Measurements from ENCODE around the gene ACAP3. TPM values are rescaled to one million over a fixed set of nuclear protein-coding genes. Genes with fewer than 3 reads are reported as not detected.
"Not testable (repeated sequence)": the region's sequence is repeated elsewhere in the genome, so short reads cannot be mapped to it uniquely, and the experiment has no call there.

The ACAP3 gene
- total RNA-seq, 1 donor from 2014 or later, result 63.2 TPM

DNA sequence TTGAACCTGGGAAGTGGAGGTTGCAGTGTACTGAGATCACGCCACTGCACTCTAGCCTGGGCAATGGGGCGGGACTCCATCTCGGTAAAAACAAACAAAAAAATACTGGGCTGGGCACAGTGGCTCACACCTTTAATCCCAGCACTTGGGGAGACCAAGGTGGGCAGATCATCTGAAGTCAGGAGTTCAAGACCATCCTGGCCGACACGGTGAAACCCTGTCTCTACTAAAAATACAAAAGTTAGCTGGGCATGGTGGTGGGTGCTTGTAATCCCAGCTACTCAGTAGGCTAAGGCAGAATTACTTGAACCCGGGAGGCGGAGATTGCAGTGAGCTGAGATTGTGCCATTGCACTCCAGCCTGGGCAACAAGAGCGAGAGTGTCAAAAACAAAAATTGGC, 8.5 kb upstream of the ACAP3 start:
- FAIRE-seq; DNase-seq (ENCODE audit: low spot score in 2 of 2): not testable (repeated sequence)

DNA sequence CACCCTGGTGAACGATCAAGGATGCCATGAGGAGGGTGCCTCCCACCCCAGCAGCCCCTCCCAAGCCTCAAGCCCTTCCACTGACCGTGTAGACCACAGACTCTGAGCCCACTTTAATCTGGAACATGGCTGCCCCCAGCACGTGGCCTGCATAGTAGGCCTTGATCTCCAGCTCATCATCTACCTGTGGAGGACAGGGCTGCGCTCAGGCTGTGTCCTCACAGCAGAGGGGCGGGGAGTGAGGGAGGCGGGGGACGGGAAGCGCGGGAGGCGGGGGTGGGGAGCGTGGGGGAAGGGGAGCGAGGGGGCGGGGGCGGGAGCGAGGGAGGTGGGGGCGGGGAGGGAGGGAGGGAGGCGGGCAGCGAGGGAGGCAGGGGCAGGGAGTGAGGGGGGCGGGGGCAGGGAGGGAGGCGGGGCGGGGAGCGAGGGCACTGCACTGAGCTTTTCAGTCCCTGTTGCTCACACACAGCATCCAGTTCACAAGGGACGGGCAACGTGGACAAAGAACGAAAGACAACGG, 7.8 kb upstream of the ACAP3 start:
- no peak for FAIRE-seq
- no peak for DNase-seq (ENCODE audit: low spot score in 2 of 2)

DNA sequence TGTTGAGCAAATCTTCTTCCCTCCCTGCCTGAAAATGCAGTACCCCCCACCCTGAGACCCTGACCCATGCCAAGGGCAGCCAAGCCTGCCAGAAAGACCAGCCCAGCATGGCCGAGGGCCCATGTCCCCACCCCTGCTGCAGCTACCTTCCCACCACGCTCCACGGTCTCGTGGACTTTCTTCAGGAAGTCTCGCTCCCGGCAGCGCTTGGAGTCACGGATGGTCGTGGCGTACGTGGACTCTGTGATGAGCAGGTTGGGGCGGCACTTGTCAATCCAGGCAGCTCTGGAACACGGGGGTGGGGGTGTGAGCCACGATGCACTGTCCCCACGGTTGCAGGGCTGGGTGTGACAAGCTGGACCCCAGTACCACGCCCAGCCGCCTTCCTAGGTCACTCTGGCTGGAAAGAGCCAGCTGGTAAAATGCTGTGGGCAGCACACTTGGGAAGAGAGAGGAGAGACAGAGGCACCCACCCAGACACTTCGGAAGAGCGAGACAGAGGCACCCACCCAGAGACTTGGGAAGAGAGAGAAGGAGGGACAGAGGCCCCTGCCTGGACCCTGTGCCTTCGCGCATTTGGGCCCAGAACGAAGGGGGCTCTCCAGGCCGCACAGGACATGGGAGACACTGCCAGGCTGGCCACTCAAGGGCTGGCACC, 7.1 kb upstream of the ACAP3 start:
- DNase-seq (ENCODE audit: low spot score in 2 of 2), result no peak
- no peak for FAIRE-seq

DNA sequence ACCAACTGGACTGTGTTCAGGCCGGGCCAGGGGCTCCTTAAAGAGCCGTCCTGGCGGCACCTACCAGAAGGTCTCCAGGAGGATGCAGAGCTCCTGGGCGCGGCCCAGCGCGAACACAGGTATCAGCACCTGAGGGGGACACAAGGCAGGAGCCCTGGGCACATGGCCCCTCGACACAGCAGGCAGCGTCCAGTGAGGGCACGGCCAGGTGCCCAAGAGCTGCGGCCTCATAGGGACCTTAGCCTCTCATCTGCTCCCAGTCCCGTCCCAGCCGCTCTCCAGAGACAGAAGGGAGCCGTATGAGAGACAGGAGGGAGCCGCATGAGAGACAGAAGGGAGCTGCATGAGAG, 6.5 kb upstream of the ACAP3 start:
- DNase-seq (ENCODE audit: low spot score in 2 of 2), result no peak
- FAIRE-seq, result no peak

DNA sequence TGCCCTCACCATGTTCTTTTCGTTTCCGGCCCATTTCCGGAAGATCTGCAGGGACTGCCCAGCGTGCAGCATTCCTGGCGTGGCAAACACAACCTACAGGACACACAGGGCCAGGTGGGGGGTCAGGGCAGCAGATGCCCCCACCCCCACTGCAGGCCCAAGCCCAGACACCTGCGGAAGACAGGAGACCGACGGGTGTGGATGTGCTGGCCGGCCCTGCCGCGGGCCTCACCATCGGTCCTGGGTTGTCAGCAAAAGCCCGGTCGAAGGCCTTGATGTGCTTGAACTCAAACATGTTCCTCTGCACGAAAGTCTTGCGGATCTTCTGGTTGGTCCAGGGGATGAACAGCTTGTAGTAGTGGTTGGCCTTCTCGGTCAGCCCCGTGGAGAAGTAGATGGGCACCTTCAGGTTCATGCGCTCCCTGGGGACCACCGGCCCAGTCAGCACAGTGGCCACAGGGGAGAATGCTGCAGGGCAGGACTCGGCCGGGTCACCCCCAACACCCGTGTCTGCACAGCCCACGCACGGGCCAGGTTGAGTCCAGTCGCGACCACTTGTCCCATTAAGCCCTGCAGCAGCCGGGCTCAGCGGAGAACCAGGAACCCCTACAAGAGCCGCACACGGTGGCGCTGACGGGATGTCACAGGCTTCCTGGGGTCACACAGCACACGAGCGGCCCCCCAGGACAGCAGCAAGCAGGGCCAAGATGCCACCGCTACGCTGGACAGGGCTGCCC, 5.9 kb upstream of the ACAP3 start:
- FAIRE-seq, result no peak
- no peak for DNase-seq (ENCODE audit: low spot score in 2 of 2)

DNA sequence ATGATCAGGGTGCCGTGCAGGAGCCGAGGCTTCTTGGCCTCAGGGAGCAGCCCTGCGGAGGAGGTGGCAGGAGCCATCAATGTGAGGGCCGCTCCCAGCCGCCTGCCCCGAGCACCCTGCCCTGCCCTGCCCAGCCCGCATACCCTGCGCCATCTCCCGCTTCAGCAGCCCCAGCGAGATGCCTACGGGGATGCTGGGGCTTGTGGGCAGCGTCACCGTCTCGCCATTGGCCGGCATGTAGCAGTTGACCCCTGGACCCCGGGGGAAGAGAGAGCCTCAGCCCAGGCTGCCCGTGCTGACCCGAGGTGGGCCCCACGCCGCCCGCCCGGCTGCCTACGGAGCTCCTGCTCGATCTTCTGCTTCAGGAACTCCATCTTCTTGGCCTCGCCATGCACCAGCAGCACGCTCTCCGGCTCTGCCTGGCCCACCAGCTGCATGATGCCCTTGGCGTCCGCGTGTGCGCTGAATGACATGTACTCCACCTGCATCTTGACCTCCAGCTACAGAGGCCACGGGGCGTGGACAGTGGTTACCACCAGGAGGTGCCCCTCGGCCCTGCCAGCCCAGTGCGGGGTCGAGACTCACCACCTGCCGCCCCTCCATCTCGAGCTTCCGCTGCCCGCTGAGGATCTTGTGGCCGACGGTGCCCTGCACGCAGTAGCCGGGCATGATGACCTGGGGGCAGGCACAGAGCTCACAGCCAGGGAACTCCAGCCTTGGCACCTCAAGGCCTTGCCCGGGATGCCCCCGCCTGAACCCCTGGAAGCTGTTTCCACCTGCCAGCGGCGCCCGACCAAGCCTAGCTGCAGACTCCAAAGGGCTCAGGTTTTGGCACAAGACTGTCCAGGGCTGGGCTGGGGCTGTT, 5.0 kb upstream of the ACAP3 start:
- no peak for FAIRE-seq
- DNase-seq (ENCODE audit: low spot score in 2 of 2), result no peak

DNA sequence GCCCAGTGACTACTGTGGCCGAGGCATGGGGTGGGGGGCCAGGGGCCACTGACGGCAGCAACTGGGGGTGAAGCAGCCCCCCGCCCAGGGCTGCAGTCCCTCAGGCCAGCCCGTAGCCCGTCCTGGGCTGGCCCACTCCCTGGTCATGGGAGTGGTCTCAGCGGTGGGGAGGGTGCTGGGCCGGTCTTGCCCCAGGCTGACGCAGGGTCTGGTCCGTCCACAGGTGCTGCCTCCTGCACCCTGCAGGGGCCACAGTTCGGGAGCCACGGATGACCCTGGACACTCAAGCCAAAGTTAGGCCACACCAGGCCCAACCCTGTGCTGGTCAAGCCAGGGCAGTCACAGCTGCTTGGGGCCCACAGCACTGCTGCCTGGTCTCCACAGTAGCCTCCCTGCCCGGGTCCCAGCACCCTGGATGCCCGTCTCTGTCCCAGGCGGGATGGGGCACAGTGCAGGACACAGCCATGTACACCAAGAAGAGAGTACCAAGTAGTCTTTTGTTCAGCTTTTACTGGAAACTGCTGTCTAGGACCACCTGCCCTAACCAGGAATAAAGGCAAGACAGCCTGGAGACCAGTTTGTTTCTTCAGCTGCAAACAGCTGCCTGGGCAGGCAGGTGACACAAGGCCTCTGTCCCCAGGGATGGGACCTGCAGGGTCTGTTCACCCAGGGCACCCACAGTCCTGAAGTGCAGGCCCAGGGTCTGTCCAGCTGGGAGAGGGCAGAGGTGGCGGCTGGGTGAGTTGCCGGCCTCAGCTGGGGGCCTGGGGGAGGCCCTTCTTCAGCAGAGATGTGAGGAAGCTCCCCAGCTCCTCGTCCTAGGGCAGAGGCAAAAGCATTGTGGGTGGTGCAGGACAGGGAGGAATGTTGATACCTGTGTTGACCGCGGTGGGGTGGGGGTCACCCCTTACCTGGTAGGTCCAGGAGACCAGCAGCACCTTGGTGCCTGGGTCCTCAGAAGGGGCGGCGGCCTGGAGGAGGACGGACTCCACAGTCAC, 3.7 kb upstream of the ACAP3 start:
- no peak for DNase-seq (ENCODE audit: low spot score in 2 of 2)
- no peak for FAIRE-seq

DNA sequence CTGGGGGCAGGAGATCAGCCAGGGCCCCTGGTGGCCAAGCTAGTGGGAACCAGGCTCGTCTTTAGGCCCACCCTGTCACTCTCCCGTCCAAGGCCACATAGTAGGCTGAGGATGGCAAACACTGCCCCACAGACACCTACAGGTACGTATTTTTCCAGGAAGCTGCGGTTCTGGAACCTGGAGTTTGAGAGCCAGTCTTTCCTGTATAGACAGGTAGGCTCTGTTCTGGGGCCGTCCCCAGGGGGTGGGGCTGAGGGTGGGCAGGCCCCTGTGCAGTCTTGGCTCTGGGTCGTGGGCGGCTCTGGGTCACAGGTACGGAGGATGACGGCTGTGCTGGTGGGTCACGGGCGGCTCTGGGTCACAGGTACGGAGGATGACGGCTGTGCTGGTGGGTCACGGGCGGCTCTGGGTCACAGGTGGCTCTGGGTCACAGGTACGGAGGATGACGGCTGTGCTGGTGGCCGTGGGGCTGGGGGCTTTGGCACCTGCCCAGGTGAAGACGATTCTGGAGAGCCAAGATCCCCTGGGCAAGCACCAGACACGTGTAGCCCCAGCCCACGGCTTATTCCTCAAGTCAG, 2.8 kb upstream of the ACAP3 start:
- no peak for DNase-seq (ENCODE audit: low spot score in 2 of 2)
- no peak for FAIRE-seq

DNA sequence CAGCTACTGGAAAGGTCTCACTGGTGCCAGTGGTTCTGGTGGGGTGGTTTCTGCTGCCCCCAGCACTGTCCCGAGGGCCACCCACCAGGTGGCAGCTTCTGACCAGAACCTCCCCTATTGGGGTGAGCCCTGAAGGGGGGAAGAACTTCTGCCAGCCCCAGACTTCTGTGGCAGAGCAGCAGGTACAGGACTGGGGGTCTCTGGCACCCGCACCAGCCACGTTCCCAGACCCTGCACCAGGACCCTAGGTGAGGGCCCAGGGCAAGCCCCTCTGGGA, 2.3 kb upstream of the ACAP3 start:
- FAIRE-seq (no peak), DNase-seq (ENCODE audit: low spot score in 2 of 2) (no peak)

DNA sequence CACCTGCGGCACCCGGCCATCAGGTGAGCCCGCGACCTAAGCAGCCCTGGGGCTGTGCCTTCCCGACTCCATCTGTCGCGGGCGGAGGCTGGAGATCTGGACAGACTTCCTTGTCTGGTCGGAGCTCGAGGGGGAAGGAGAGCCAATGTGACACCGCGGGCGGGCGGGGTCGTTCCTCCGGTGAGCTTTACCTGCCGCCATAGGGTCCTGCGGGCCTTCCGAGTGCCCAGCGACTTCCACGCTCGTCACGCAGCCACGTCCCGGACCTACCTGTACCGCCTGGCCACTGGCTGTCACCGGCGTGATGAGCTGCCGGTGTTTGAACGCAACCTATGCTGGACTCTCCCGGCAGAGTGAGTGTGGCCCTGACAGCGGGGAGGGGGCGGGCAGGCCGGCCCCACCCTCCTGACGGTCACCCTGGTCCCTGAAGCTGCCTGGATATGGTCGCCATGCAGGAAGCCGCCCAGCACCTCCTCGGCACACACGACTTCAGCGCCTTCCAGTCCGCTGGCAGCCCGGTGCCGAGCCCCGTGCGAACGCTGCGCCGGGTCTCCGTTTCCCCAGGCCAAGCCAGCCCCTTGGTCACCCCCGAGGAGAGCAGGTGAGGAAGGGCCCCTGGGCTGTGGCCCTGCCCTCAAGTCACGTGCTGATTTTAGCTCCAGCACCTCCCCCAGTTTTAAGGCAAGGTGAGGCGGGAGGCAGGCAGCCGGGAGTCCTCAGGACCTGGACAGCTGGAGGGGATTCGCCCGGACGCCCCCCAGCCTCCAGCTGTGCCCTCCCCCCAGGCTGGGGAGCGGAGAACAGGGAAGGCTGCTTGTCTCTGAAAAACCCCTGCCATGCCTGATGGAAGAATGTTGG, 1.8 kb upstream of the ACAP3 start:
- DNase-seq (ENCODE audit: low spot score in 2 of 2) (no peak), FAIRE-seq (no peak)

DNA sequence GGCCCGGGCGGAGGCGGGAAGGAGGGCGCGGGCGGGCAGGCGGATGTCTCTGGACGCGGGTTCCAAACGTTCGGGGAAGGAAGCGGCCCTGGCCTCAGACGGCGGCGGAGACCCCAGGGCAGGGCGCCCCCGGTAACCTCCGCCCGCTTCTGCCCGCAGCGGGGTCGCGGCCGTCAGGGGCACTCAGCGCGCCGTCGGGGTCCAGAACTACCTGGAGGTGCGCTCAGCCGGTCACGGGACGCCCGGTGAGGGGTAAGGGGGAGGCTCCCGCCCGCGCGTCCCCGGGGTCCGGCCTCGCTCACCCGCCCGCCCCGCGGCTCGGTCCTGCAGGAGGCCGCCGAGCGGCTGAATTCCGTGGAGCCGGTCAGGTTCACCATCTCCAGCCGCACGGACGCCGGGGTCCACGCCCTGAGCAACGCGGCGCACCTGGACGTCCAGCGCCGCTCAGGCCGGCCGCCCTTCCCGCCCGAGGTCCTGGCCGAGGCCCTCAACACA, 1.1 kb upstream of the ACAP3 start:
- FAIRE-seq, result no peak

DNA sequence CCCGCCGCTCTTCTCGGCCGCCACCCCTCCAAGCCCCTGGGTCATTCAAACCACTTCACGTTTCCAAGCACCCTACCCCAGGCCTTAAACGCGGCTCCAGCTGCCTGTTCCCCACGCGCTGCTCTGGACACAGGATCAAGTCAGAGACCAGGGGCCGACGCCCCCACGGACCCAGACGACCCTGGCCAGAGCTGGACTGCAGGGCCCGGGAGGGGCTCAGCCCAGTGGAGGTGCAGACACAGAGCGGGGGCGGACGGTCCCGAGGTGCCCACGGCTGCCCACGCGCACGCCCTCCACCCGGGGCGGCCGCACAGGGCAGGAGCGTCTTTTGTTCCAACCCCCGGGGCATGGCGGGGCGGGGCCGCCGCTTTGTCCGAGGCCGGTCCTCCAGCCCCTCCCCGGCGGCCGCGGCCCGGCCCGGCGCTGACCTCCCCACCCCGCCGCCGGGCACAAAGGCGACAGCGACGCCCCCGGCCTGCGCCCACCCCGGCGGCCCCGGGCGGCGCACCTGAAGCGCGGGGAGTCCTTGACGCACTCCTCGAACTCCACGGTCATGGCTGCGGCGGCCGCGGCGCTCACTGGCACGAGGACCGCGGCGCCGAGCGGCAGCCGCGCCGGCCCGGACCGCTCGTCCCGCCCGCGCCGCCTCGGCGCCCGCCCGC, 338 bp downstream of the ACAP3 start:
- no peak for FAIRE-seq

More for the DNA sequence above, 1.1 kb upstream of the ACAP3 start:
- no peak for DNase-seq (ENCODE audit: low spot score in 2 of 2)

DNA sequence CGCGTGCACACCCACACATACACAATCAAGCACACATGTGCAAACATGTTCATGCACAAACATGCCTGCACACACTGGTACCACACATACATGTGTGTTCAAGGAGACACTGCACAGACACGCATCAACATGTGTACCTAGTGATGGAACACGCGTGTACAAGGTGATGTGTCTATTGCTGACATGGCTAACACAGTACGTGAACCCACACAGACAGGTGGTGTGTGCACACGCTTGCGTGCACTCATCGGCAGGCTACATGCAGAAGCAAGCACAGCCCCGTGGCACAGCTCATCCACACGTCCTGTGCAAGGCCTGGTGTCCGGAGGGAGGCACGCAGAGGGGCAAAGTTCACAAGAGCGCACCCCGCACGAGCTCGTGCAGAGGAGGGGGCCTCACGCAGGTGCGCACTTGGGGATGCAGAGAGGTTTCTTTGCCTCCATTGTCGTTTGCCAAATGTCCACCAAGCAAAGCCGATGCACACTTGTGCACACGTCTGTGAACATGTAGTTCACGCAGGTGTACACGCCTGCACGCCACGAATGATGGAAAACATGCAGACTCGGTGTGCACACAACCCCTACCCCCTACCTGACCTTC, 969 bp downstream of the ACAP3 start:
- no peak for DNase-seq (ENCODE audit: low spot score in 2 of 2)

More for the DNA sequence above, 338 bp downstream of the ACAP3 start:
- peak in 1 of 2 donors; percentile 36 for DNase-seq (ENCODE audit: low spot score in 2 of 2)

DNA sequence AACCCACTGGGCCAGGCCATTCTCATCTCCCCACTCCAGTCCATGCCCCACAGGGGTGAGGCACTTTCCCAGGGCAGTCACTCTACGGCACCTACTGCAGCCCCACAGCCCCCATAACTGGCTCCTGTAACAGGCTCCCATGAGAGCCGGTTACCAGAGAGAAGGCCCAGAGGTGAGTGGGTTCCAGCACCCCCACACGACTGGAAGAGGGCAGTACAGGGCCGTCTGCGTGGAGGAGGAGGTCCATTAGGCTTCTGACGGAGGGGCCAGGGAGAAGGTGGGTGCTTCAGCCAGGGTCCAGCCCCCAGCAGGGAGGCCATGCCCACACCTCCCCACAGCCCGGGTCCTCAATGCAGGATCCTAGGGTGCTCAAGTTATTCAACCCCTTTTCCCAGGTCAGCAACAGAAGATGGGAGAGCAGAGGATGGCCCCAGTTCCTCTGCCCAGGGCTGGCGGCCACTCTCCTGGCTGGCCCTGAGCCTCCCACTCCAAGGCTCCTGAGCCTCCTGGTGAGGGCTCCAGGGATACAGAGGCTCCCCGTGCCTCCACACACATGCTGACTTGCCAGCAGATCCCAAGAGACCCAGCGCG, 1.6 kb downstream of the ACAP3 start:
- DNase-seq (ENCODE audit: low spot score in 2 of 2) (no peak), FAIRE-seq (no peak)

More for the DNA sequence above, 969 bp downstream of the ACAP3 start:
- no peak for FAIRE-seq

DNA sequence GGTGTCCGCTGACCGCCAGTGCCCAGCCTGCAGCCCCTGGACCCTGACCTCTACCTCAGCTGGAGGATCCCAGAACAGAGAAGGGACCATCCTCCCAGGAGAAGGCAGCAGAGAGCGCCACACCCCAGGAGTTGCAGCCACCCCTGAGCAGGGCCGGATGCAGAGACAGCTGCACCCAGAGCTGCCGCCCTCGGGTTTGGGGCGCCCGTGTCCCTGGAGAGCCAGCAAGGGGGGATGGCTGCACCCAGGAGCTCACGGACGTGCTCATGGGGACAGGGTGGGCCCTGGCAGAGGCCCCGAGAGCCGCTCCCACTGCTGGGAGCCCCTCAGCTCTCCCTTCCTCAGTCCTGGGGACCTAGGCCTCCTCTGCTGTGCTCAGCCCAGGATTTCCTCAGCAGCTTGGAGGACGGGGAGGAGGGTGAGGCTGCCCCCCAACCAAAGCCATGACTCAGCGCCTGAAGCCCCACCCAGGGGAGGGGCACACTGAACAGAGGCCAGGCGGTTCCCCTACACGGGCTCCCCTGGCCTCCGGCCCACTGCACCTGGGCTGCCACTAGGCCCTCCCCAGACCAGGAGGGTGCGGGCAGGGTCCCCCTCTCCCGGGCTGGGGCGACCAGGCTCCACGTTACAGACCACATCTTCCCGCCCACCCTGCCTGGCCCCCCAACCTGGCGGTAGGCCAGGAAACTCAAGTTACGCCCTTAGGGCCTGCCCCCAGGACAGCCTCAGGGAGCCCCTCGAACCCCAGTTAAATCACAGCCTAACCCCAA, 2.2 kb downstream of the ACAP3 start:
- peak in 1 of 2 donors; percentile 64 for DNase-seq (ENCODE audit: low spot score in 2 of 2)
- FAIRE-seq, result no peak

All from frontal cortex (tissue), 4 donors.